HG03159 (cell line): ENCODE results near the gene KCNIP4.

ENCODE experiments used
- ATAC-seq: cut with Tn5 transposase; IDR thresholded peaks from one replicate; pipeline ENCODE4 v1.9.1; 2021; ENCODE audit warnings: mild to moderate bottlenecking, moderate library complexity; ENCODE audit not compliant: unreplicated experiment

KCNIP4 gene

GRCh38 chr4:21901831-21902230, 46.7 kb downstream of the KCNIP4 start:
- no peak for ATAC-seq

GRCh38 chr4:21901281-21901680, 47.3 kb downstream of the KCNIP4 start:
- ATAC-seq: no peak

GRCh38 chr4:21900211-21900610, 48.4 kb downstream of the KCNIP4 start:
- no peak for ATAC-seq

- no peak for ATAC-seq
Observed at GRCh38 chr4:21898101-21898500, 50.5 kb downstream of the KCNIP4 start.

GRCh38 chr4:21896767-21897166, 51.8 kb downstream of the KCNIP4 start:
- no peak for ATAC-seq

GRCh38 chr4:21893136-21893535, 55.4 kb downstream of the KCNIP4 start:
- no peak for ATAC-seq

- no peak for ATAC-seq
Observed at GRCh38 chr4:21890231-21890630, 58.3 kb downstream of the KCNIP4 start.

GRCh38 chr4:21888195-21888976, 60.2 kb downstream of the KCNIP4 start:
- peak; percentile 69 for ATAC-seq

GRCh38 chr4:21887481-21887880, 61.1 kb downstream of the KCNIP4 start:
- no peak for ATAC-seq

GRCh38 chr4:21885770-21886169, 62.8 kb downstream of the KCNIP4 start:
- ATAC-seq: no peak

GRCh38 chr4:21885241-21885640, 63.3 kb downstream of the KCNIP4 start:
- no peak for ATAC-seq

GRCh38 chr4:21884615-21885014, 64.0 kb downstream of the KCNIP4 start:
- ATAC-seq: no peak

- no peak for ATAC-seq
Observed at GRCh38 chr4:21882051-21882839, 66.3 kb downstream of the KCNIP4 start.

- ATAC-seq: no peak
Observed at GRCh38 chr4:21879187-21879586, 69.4 kb downstream of the KCNIP4 start.

- ATAC-seq: no peak
Observed at GRCh38 chr4:21876711-21877110, 71.9 kb downstream of the KCNIP4 start.

- ATAC-seq: no peak
Observed at GRCh38 chr4:21873145-21873544, 75.4 kb downstream of the KCNIP4 start.

GRCh38 chr4:21872101-21872500, 76.5 kb downstream of the KCNIP4 start:
- no peak for ATAC-seq

GRCh38 chr4:21869978-21870745, 78.4 kb downstream of the KCNIP4 start:
- no peak for ATAC-seq

- no peak for ATAC-seq
Observed at GRCh38 chr4:21864686-21865085, 83.9 kb downstream of the KCNIP4 start.

GRCh38 chr4:21862917-21863316, 85.7 kb downstream of the KCNIP4 start:
- no peak for ATAC-seq

GRCh38 chr4:21858971-21859370, 89.6 kb downstream of the KCNIP4 start:
- ATAC-seq: no peak
